HepG2 (cell line): Measurements from ENCODE around the gene PDE6C. TPM values are rescaled to one million over a fixed set of nuclear protein-coding genes. Genes with fewer than 3 reads are reported as not detected.
A peak's percentile ranks its signal among the peaks of the same experiment; 100 is the strongest.

Experiments
- CEBPB ChIP-seq: IDR thresholded peaks from 2 replicates; pipeline ENCODE4 v1.6.1; 2011; ENCODE audit warnings: low read depth, low read length, improper control_type of control experiment, borderline replicate concordance
- CEBPG ChIP-seq: IDR thresholded peaks from 2 replicates; pipeline ENCODE4 v1.6.1; 2016
- CHCHD3 ChIP-seq: sonication (generic); formaldehyde crosslinking; IDR thresholded peaks from 2 replicates; pipeline ENCODE4 v1.8.0; 2022; ENCODE audit warnings: mild to moderate bottlenecking, missing genetic modification reagents, moderate library complexity
- HDAC6 ChIP-seq: fragments of 200-600 bp; sonication (generic); IDR thresholded peaks from 2 replicates; pipeline ENCODE4 v1.7.0; 2017; ENCODE audit warnings: mild to moderate bottlenecking, antibody characterized with exemption, low read length, low read depth
- HNRNPLL ChIP-seq: fragments of 200-400 bp; formaldehyde crosslinking; IDR thresholded peaks from 2 replicates; pipeline ENCODE4 v1.6.1; 2017; ENCODE audit warnings: mild to moderate bottlenecking, low read depth, low read length; ENCODE audit not compliant: poor library complexity, severe bottlenecking
- HOXA3 ChIP-seq: sonication (generic); formaldehyde crosslinking; IDR thresholded peaks from 2 replicates; pipeline ENCODE4 v1.5.0; 2020; ENCODE audit warnings: missing genetic modification reagents
- MED1 ChIP-seq: sonication (generic); formaldehyde crosslinking; IDR thresholded peaks from 2 replicates; pipeline ENCODE4 v1.4.0; 2020; ENCODE audit warnings: missing genetic modification reagents
- RFX1 ChIP-seq: fragments of 450-650 bp; IDR thresholded peaks from 2 replicates; pipeline ENCODE4 v1.6.1; 2017
- polyA plus RNA-seq, 8 experiments: library from polyadenylated mRNA; depleted of rRNA in 3 of 8; stranded (reverse) in 7 of 8; unstranded in 1 of 8; fragments of >200 nt; fragmentation: Illumina TruSeq in 4 of 8; extraction: Trizol in 4 of 8; gene quantifications; 2 replicates each; pipeline versions ENCODE4 v1.2.1 to v1.2.3, GENCODE V29; 2011 to 2016; ENCODE audit warnings: low read depth in 4 of 8, missing spikeins in 1 of 8, mixed read lengths in 1 of 8; ENCODE audit not compliant: insufficient read depth in 1 of 8
- total RNA-seq, 5 experiments: library from RNA; depleted of rRNA; stranded (reverse); fragments of >200 nt; fragmentation: Illumina TruSeq; extraction: Trizol; gene quantifications; 2 replicates each; pipeline ENCODE4 v1.2.3, GENCODE V29; 2016; ENCODE audit warnings: low read depth in 1 of 5
- TF ChIP-seq, protein P1 (sequence below): sonication (generic); formaldehyde crosslinking; IDR thresholded peaks from 2 replicates; pipeline ENCODE4 v1.4.0; 2020; ENCODE audit warnings: missing genetic modification reagents
- TF ChIP-seq, protein P2 (sequence below): sonication (generic); formaldehyde crosslinking; IDR thresholded peaks from 2 replicates; pipeline ENCODE4 v1.4.0; 2020; ENCODE audit warnings: missing genetic modification reagents
- TF ChIP-seq, protein P3 (sequence below): sonication (generic); formaldehyde crosslinking; IDR thresholded peaks from 2 replicates; pipeline ENCODE4 v1.4.0; 2020; ENCODE audit warnings: missing genetic modification reagents
- TF ChIP-seq, protein P4 (sequence below): sonication (generic); formaldehyde crosslinking; conservative IDR thresholded peaks from 2 replicates; pipeline ENCODE4 v1.4.0; 2020; ENCODE audit warnings: missing genetic modification reagents
- TF ChIP-seq, protein P5 (sequence below), 2 experiments: sonication (generic) in 1 of 2; formaldehyde crosslinking in 1 of 2; IDR thresholded peaks; 2 replicates each; pipeline versions ENCODE4 v1.4.0 to v1.6.1; 2018 to 2020; ENCODE audit warnings: missing genetic modification reagents in 2 of 2, borderline replicate concordance in 1 of 2, low read depth in 1 of 2, mild to moderate bottlenecking in 1 of 2, missing biosample characterization in 1 of 2
- TF ChIP-seq, protein P6 (sequence below): sonication (generic); formaldehyde crosslinking; conservative IDR thresholded peaks from 2 replicates; pipeline ENCODE4 v1.4.0; 2020; ENCODE audit warnings: missing genetic modification reagents

Gene PDE6C
- total and polyA plus RNA-seq, 2 of the 13 experiments (the other 11 are each of a cell fraction or from before 2014, with no cell fraction given): 0.64 TPM; not detected in 1

GRCh38 chr10:93566435-93567276, 45.7 kb upstream of the PDE6C start, which contains the start of gene FFAR4 (continued):
- TF ChIP-seq, protein P1, sequence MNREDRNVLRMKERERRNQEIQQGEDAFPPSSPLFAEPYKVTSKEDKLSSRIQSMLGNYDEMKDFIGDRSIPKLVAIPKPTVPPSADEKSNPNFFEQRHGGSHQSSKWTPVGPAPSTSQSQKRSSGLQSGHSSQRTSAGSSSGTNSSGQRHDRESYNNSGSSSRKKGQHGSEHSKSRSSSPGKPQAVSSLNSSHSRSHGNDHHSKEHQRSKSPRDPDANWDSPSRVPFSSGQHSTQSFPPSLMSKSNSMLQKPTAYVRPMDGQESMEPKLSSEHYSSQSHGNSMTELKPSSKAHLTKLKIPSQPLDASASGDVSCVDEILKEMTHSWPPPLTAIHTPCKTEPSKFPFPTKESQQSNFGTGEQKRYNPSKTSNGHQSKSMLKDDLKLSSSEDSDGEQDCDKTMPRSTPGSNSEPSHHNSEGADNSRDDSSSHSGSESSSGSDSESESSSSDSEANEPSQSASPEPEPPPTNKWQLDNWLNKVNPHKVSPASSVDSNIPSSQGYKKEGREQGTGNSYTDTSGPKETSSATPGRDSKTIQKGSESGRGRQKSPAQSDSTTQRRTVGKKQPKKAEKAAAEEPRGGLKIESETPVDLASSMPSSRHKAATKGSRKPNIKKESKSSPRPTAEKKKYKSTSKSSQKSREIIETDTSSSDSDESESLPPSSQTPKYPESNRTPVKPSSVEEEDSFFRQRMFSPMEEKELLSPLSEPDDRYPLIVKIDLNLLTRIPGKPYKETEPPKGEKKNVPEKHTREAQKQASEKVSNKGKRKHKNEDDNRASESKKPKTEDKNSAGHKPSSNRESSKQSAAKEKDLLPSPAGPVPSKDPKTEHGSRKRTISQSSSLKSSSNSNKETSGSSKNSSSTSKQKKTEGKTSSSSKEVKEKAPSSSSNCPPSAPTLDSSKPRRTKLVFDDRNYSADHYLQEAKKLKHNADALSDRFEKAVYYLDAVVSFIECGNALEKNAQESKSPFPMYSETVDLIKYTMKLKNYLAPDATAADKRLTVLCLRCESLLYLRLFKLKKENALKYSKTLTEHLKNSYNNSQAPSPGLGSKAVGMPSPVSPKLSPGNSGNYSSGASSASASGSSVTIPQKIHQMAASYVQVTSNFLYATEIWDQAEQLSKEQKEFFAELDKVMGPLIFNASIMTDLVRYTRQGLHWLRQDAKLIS (CRISPR knock-in tag): no peak
- TF ChIP-seq CEBPG: 0 out of 2 replicates have a peak, but pooled peaks have one; percentile 37
- TF ChIP-seq, protein P2, sequence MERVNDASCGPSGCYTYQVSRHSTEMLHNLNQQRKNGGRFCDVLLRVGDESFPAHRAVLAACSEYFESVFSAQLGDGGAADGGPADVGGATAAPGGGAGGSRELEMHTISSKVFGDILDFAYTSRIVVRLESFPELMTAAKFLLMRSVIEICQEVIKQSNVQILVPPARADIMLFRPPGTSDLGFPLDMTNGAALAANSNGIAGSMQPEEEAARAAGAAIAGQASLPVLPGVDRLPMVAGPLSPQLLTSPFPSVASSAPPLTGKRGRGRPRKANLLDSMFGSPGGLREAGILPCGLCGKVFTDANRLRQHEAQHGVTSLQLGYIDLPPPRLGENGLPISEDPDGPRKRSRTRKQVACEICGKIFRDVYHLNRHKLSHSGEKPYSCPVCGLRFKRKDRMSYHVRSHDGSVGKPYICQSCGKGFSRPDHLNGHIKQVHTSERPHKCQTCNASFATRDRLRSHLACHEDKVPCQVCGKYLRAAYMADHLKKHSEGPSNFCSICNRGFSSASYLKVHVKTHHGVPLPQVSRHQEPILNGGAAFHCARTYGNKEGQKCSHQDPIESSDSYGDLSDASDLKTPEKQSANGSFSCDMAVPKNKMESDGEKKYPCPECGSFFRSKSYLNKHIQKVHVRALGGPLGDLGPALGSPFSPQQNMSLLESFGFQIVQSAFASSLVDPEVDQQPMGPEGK (CRISPR knock-in tag): peak; percentile 44
- no peak for TF ChIP-seq HOXA3
- TF ChIP-seq, protein P3, sequence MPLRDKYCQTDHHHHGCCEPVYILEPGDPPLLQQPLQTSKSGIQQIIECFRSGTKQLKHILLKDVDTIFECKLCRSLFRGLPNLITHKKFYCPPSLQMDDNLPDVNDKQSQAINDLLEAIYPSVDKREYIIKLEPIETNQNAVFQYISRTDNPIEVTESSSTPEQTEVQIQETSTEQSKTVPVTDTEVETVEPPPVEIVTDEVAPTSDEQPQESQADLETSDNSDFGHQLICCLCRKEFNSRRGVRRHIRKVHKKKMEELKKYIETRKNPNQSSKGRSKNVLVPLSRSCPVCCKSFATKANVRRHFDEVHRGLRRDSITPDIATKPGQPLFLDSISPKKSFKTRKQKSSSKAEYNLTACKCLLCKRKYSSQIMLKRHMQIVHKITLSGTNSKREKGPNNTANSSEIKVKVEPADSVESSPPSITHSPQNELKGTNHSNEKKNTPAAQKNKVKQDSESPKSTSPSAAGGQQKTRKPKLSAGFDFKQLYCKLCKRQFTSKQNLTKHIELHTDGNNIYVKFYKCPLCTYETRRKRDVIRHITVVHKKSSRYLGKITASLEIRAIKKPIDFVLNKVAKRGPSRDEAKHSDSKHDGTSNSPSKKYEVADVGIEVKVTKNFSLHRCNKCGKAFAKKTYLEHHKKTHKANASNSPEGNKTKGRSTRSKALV (CRISPR knock-in tag): peak; percentile 100
- TF ChIP-seq HNRNPLL: peak; percentile 28
- TF ChIP-seq, protein P4, sequence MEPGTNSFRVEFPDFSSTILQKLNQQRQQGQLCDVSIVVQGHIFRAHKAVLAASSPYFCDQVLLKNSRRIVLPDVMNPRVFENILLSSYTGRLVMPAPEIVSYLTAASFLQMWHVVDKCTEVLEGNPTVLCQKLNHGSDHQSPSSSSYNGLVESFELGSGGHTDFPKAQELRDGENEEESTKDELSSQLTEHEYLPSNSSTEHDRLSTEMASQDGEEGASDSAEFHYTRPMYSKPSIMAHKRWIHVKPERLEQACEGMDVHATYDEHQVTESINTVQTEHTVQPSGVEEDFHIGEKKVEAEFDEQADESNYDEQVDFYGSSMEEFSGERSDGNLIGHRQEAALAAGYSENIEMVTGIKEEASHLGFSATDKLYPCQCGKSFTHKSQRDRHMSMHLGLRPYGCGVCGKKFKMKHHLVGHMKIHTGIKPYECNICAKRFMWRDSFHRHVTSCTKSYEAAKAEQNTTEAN (CRISPR knock-in tag): no peak
- TF ChIP-seq, protein P5, sequence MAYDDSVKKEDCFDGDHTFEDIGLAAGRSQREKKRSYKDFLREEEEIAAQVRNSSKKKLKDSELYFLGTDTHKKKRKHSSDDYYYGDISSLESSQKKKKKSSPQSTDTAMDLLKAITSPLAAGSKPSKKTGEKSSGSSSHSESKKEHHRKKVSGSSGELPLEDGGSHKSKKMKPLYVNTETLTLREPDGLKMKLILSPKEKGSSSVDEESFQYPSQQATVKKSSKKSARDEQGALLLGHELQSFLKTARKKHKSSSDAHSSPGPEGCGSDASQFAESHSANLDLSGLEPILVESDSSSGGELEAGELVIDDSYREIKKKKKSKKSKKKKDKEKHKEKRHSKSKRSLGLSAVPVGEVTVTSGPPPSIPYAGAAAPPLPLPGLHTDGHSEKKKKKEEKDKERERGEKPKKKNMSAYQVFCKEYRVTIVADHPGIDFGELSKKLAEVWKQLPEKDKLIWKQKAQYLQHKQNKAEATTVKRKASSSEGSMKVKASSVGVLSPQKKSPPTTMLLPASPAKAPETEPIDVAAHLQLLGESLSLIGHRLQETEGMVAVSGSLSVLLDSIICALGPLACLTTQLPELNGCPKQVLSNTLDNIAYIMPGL (CRISPR knock-in tag; IDR thresholded peaks at IDR 0.05; ENCODE audit: borderline replicate concordance in 1 of 2, low read depth in 1 of 2): no peak
- TF ChIP-seq RFX1: no peak
- no peak for TF ChIP-seq CHCHD3 (CRISPR knock-in tag)
- TF ChIP-seq HDAC6: peak; percentile 18; the same call in 1 of the 2 replicates
- TF ChIP-seq, protein P6, sequence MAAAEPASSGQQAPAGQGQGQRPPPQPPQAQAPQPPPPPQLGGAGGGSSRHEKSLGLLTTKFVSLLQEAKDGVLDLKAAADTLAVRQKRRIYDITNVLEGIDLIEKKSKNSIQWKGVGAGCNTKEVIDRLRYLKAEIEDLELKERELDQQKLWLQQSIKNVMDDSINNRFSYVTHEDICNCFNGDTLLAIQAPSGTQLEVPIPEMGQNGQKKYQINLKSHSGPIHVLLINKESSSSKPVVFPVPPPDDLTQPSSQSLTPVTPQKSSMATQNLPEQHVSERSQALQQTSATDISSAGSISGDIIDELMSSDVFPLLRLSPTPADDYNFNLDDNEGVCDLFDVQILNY: no peak
- peak; percentile 44; the same call in 1 of the 2 replicates for TF ChIP-seq CEBPB
- no peak for TF ChIP-seq MED1 (CRISPR knock-in tag)
